Posterior cingulate gyrus (tissue), 11 donors: ENCODE data around the gene WNT7A.
"Not testable (repeated sequence)": the region's sequence is repeated elsewhere in the genome, so short reads cannot be mapped to it uniquely, and the experiment has no call there.

Source experiments
- DNase-seq, 10 donors: peaks; one replicate each; pipeline versions ENCODE4 v3.0.0 to v3.0.0-alpha.2; 2020 to 2021; ENCODE audit warnings: mixed read lengths in 3 of 10
- intact Hi-C: fragments of 100-400 bp; cut with DNase I; formaldehyde crosslinking; loops from one replicate; pipeline ENCODE4 v1.15.1; 2023

WNT7A gene

DNA sequence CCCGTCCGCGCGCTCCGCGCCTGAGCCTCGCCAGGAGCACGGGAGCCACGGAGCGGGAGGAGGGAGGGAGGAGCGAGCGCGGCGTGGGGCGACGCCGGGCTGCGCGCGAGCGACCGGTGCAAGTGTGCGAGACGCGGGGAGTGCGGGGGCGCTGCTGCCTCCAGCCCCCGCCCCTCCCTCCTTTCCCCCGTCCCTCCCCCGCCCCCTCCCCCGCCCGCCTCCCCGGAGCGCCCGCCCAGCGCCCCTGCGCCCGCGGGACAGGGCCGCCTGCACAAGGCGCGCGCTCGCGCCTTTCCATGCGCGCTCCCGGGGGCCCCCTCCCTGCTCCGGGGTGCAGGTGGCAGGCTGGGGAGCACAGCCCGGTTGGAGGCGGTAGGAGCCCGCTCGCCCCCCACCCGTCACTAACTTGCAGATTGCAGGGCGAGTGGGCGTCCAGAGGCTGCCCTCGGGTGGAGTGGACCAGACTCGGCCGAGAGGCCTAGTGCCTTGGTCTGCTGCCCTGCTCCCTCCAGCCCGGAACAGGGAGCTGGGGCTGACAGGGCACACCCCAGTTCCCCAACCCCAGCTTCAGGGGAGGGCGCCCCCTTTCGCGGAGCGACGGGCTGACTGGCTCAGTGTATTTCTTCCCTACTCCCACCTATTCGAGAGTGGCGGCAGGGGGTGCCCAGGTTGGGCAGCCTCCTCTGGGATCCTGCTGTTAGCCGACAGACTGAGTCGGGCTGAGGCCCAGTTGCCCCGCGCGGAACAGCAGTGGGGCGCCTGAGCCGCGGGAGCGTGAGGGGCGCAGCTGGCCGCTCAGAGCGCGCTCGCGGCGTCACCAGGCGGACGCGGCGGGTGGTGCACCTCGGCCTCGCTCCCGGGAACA is at the start of gene WNT7A:
WNT7A (minus strand) TSS at position 126 of the 865 bp plus-strand sequence. CDS start 255 bp downstream, outside the sequence.
- peak in 9 of 10 donors; percentile 29 to 91 (median 42) for DNase-seq

DNA sequence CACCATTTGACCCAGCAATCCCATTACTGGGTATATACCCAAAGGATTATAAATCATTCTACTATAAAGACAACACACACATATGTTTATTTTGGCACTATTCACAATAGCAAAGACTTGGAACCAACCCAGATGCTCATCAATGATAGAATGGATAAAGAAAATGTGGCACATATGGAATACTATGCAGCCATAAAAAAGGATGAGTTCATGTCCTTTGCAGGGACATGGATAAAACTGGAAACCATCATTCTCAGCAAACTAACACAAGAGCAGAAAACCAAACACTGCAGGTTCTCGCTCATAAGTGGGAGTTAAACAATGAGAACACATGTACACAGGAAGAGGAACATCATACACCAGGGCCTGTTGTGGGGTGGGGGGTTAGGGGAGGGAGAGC is 48.9 kb upstream of the WNT7A start:
- intact Hi-C loops, DNase-seq: not testable (repeated sequence)

More for the DNA sequence above, at the start of gene WNT7A:
- intact Hi-C loops: loop anchor here (1.0 kb wide), 1 partner anchor 223 kb away; no protein-coding TSS in a partner anchor

DNA sequence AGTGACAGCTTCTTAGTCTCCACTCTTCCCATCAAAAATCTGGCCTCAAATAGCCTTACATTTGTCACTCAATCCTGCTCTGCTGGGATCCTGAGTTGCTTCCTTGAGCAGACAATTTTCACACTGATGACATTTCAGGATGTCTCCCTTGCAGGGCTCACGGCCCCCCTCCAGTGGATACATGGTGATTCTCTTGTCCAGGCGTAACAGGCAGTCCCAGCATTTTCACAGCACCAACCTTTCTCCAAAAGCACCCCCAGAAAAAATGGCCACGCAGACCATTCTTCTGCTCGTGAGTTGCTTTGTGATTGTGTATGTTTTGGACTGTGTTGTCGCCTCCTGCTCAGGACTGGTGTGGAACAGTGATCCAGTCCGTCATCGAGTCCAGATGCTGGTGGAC is 47.4 kb upstream of the WNT7A start:
- DNase-seq: no peak
- intact Hi-C loops: no loop called here

DNA sequence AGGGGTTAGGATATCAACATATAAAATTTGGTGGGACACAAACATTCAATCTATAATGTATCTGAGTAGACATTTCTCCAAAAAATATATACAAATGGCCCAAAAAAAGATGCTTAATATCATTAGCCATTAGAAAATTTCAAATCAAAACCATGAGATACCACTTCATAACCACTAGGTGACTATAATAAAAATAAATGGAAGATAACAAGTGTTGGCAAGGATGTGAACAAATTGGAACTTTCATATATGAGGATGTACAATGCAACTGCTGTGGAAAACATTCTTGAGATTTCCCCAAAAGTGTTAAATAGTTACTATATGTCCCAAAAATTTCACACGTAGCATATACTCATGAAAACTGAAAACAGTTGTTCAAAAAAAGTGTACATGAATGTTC is 36.5 kb upstream of the WNT7A start:
- intact Hi-C loops: no loop called here
- no peak for DNase-seq

DNA sequence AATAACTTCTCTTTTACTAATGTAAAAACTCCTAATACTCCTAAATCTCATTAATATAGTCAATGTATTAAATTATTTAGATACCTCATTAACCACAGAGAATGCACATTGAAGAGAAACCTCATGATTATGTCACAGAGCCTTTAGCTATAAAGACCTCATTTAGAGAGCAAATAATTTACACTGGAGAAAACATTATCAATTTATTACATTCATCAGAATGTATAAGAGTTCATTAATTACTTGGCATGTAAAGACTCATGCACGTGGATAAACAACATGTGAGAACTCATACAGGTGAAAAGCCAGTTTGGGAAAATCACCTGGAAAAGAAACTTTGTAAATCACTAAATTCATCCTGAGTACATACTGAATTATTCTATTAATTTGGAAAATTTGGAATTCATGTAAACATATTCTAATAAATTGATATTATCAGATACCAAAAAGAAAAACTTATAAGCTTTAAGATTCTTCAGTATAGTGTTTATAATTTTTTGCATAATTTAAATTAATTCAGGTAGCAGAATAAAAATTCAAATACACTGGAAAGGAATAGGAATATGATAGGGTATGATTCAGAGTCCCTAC is 22.9 kb upstream of the WNT7A start:
- intact Hi-C loops: no loop called here
- no peak for DNase-seq

- intact Hi-C loops: no loop called here
- DNase-seq: no peak
Measured at GRCh38 chr3:13901935-13902584, 22.2 kb upstream of the WNT7A start.

DNA sequence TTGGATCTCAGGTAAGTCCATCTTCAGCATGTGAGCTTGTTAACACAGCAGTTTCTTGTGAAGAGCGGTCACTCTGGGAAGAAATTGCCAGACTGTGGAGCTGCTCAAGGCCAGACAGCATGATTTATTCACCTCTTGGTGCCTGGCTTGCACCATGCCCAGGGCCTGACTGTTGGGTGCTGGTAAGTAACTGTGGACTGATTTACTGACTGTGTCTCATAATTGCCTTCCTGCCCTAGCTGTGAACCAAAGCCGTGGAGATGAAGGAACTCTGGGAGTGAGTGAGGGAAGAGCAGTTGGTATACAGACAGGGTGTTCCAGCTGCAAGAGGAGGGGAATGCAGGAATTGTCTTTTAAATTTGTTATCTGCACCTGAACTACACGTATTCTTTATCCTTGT is 18.5 kb upstream of the WNT7A start:
- no peak for DNase-seq
- intact Hi-C loops: loop anchor here (10.0 kb wide), 1 partner anchor 566 kb away; no protein-coding TSS in a partner anchor

DNA sequence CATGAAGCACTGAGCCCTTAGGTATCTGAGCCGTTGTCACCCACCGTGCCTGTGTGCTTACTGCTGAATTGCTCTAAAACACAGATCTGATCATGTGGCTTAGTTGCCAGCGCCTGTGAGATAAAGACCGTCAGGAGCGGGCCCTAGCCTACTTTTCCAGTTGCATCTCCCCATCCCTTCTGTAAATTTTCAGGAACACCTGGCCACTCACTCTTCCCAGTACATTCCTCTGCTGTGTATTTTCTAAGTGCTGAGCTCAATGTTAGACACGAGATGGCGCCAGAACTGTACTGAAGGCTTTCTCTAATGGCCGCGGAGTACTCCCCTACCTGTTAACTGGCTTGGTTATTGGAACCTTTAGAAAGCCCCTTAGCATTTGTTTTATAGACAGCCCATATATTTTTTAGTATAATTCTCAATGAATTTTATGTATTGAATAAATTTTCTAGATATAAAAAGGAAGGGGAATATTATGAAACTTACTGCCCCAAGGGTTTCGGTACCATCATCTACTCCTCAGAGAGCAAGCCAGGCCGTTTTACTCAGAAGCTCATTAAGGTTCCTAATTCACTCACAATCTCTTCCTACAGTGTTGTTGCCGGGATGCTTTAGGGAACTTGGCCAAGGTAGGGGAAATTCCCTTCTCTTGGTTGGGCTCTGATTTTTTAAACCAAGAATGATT is 16.7 kb upstream of the WNT7A start:
- peak in 5 of 10 donors; percentile 43 to 88 (median 51) for DNase-seq
- intact Hi-C loops: loop anchor here (10.0 kb wide), 1 partner anchor 568 kb away; no protein-coding TSS in a partner anchor

GRCh38 chr3:13895155-13896105 is 15.6 kb upstream of the WNT7A start:
- DNase-seq: peak; percentile 87 to 98 (median 92)
- intact Hi-C loops: loop anchor here (2.0 to 10.0 kb wide), 2 partner anchors 229 to 569 kb away; partner anchors contain the start of genes CHCHD4 and TMEM43

DNA sequence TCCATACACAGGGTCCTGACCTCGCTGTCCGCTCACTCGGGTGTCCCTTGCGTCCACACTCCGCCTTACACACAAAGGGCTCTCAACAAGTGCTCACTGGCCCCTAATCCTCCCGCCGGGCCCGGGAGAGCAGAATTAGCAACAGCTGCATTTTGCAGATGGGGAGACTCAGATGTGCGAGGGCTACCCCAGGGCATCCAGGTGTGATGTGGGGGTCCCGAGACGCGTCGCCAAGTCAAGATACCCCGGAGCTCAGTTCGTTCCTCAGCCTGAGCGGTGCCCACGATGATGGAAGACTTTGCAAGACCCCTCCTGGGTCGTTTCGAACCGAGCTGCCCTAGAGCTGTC is 14.9 kb upstream of the WNT7A start:
- DNase-seq: peak in 2 of 10 donors; percentile 68 to 74
- intact Hi-C loops: loop anchor here (2.0 to 10.0 kb wide), 2 partner anchors 230 to 570 kb away; partner anchors contain the start of genes CHCHD4 and TMEM43

GRCh38 chr3:13894096-13894806 is 14.4 kb upstream of the WNT7A start:
- intact Hi-C loops: loop anchor here (2.0 to 10.0 kb wide), 2 partner anchors 231 to 571 kb away; partner anchors contain the start of genes CHCHD4 and TMEM43
- peak in 1 of 10 donors; percentile 14 for DNase-seq

DNA sequence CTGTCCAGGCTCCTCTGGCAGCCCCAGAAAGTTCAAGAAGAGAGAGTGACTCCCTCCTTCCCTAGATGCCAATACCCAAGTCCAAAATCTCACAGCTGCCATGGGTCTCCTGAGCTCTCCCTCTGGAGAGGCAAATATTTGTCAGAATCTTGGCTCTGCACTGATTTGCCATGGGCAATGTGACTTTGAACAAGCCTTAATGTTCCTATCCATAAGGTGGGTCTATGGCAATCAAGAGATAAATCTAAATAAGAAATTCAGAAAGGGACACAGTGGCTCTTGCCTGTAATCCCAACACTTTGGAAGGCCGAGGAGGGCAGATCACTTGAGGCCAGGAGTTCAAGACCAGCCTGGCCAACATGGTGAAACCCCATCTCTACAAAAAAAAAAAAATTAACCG is 12.4 kb upstream of the WNT7A start:
- no peak for DNase-seq
- intact Hi-C loops: loop anchor here (10.0 kb wide), 1 partner anchor 572 kb away; no protein-coding TSS in a partner anchor

GRCh38 chr3:13891492-13892073 is 11.7 kb upstream of the WNT7A start:
- intact Hi-C loops: loop anchor here (10.0 kb wide), 1 partner anchor 573 kb away; no protein-coding TSS in a partner anchor
- DNase-seq: no peak

- intact Hi-C loops: loop anchor here (10.0 kb wide), 1 partner anchor 574 kb away; no protein-coding TSS in a partner anchor
- no peak for DNase-seq
Measured at GRCh38 chr3:13891017-13891392, 11.1 kb upstream of the WNT7A start.

DNA sequence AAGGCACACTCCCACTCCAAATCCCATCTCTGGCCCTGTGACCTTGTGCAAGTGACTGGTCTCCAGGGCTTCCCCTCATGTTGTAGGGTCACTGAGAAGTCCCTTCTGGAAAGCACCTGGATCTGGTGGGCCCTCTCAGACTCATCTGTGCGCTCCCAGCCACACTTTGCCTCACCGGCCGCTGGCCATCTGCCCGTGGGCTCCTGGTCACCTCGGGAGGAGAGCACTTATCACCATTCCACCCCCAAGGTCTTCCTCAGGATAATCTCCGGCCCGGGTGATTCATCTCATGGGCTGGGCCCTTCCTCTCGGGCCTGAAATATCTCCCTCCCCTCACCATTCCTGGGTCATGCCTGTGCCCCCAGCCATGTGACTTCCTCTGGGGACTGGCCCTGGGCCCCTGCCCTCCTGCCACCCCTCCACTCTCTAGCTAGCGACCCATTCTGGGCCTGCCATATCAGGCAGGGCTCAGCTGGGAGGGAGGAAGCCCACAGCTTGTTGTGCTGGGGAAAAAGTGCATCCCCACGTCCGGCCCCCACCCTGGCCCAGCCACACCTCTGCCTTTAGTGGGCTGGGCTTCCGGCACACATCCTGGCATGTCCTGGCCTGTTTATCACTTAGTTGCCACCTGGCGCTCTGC is 10.6 kb upstream of the WNT7A start:
- intact Hi-C loops: loop anchor here (10.0 kb wide), 1 partner anchor 574 kb away; no protein-coding TSS in a partner anchor

DNA sequence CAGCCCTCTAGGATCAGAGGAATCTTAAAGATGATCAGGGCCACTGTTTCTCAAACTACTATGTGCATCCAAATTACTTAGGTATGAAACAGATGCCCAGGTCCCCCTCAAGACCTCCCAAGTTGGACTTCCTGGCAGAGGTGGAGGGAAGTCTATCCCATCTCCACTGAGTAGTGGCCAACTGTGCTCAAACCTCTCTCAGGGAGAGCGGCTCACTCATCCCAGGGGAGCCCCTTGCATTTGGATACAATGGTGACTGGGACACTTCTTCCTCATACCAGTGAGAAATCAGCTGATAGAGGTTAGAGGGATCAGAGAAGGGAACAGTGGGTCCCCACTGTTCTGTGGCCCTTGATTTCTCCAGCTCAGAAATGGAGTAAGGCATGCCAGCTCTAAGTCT is 8.7 kb upstream of the WNT7A start:
- no peak for DNase-seq
- intact Hi-C loops: no loop called here

More for the DNA sequence above, 10.6 kb upstream of the WNT7A start:
- DNase-seq: no peak
